CD4-positive, CD25-positive, alpha-beta regulatory T cell (primary cell): ENCODE data around the gene C3orf62. TPM values are rescaled to one million over a fixed set of nuclear protein-coding genes. Genes with fewer than 3 reads are reported as not detected.

ENCODE experiments used
- ATAC-seq, 2 donors: fragments of 150-1000 bp; cut with Tn5 transposase; one replicate each; pipeline ENCODE4 v1.10.0; 2021; ENCODE audit warnings: low read depth in 2 of 2, moderate number of reproducible peaks in 2 of 2, moderate library complexity in 1 of 2
- DNase-seq, 3 donors: peaks; one replicate each; pipeline versions ENCODE4 v3.0.0 to v3.0.0-alpha.2; 2012 to 2022; ENCODE audit warnings: mixed read lengths in 1 of 3
- H3K27ac ChIP-seq: one replicate; pipeline ENCODE4 v1.7.0; 2013; ENCODE audit warnings: mild to moderate bottlenecking, low read length; ENCODE audit not compliant: insufficient read depth, poor library complexity, severe bottlenecking
- H3K27me3 ChIP-seq: one replicate; pipeline ENCODE4 v1.7.0; 2013; ENCODE audit warnings: low read length; ENCODE audit not compliant: control insufficient read depth, insufficient read depth
- H3K36me3 ChIP-seq: one replicate; pipeline ENCODE4 v1.7.0; 2013; ENCODE audit warnings: mild to moderate bottlenecking, low read length, moderate library complexity; ENCODE audit not compliant: control insufficient read depth, insufficient read depth
- H3K4me1 ChIP-seq: 2 replicates; pipeline ENCODE4 v1.7.0; 2013; ENCODE audit warnings: mild to moderate bottlenecking, low read length; ENCODE audit not compliant: insufficient read depth, control insufficient read depth, poor library complexity, severe bottlenecking
- H3K4me3 ChIP-seq: one replicate; pipeline ENCODE4 v1.7.0; 2013; ENCODE audit warnings: low read depth, mild to moderate bottlenecking, low read length, moderate library complexity
- H3K9me3 ChIP-seq, 2 experiments: 1 replicate in 1 of 2; 2 replicates in 1 of 2; pipeline ENCODE4 v1.7.0; 2013; ENCODE audit warnings: low read length in 2 of 2, mild to moderate bottlenecking in 1 of 2, moderate library complexity in 1 of 2; ENCODE audit not compliant: control insufficient read depth in 2 of 2
- H3K27ac Mint-ChIP-seq, 3 donors: one replicate each; pipeline ENCODE4 v1.8.0; 2020 to 2022; ENCODE audit warnings: mild to moderate bottlenecking in 3 of 3, mixed read lengths in 3 of 3, moderate library complexity in 2 of 3
- H3K27me3 Mint-ChIP-seq: one replicate; pipeline ENCODE4 v1.8.0; 2022; ENCODE audit warnings: mild to moderate bottlenecking, mixed read lengths
- H3K36me3 Mint-ChIP-seq: one replicate; pipeline ENCODE4 v1.8.0; 2020; ENCODE audit warnings: mixed read lengths
- H3K4me1 Mint-ChIP-seq, 4 donors: one replicate each; pipeline ENCODE4 v1.8.0; 2020 to 2022; ENCODE audit warnings: mixed read lengths in 4 of 4, mild to moderate bottlenecking in 1 of 4
- H3K4me3 Mint-ChIP-seq, 4 donors: one replicate each; pipeline ENCODE4 v1.8.0; 2020 to 2022; ENCODE audit warnings: mild to moderate bottlenecking in 4 of 4, mixed read lengths in 4 of 4, moderate library complexity in 3 of 4
- H3K9me3 Mint-ChIP-seq, 7 donors: one replicate each; pipeline ENCODE4 v1.8.0; 2020 to 2022; ENCODE audit warnings: mixed read lengths in 7 of 7, mild to moderate bottlenecking in 3 of 7, moderate library complexity in 2 of 7
- polyA plus RNA-seq, 4 donors: library from polyadenylated mRNA; unstranded; fragments of 300-500 nt; fragmentation: Illumina TruSeq; gene quantifications; one replicate each; pipeline ENCODE4 v1.2.3, GENCODE V29; 2021
- total RNA-seq: library from RNA; stranded (reverse); gene quantifications from one replicate; pipeline ENCODE4 v1.2.3, GENCODE V29; 2022

C3orf62 gene
- total RNA-seq = 12.4 TPM
- 1 to 10 TPM in 1 of 4 donors, under 1 TPM in 3; 0.56 to 1.1 (median 0.75) TPM for polyA plus RNA-seq

DNA sequence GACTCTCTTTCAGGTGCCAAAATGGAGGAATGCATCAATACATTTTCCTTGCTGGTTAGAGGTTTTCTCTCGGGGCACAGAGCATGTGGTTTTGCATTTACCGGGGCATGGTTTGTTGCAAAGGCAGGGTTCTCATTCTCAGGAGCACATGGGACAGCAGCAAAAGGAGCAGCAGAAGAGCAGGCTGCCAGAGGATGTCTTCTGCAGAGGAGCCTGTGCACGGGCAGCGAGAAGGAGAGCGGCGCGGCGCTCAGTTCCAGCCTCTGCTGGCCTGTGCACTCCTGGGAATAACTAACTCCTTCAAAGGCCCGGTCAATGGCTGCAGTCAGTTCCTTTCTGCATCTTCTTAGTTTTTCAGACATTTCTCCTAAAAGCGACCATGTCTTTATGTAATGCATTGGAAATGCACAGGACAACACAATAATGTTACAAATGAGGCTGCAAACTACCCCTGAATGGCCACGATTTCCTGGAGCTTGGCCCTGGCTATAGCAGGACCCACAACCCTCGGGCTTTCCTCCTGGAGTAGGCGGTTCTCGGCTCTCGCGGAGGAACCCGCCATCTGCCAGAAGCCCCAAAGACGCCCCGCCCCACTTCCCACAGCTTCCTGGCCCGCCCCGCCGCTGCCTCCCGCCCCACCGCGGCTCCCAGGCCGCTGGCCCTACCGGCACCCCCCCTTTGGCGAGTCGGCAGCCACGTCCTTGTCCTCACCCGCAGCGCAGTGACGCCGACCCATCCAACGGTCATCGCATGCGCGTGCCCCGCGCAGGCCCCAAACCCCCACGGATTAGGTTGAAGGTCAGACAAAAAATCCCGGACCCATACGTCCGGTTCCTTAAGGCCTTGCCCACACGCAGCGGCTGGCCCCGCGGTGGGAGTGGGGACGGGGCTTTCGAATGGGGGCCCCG lies at the start of gene C3orf62:
Gene C3orf62, minus strand, starts transcription at position 758 of the 908 bp plus-strand sequence. Its CDS starts 360 bp downstream, at position 398.
- Mint-ChIP-seq H3K4me3 (peak within 1 kb of the TSS; percentile 78 to 90 (median 83)), H3K27me3 (no peaks in the 10 kb centered on the region), H3K9me3 (no peaks in the 10 kb centered on the region), H3K27ac (peak within 1 kb of the TSS; percentile 86 to 96 (median 90)), H3K4me1 (peaks cover 0 to 28% (median 19%) of the 10 kb centered on the region in 4 donors), H3K36me3 (peaks cover 8% of the 10 kb centered on the region)
- ATAC-seq (peak; percentile 79 to 85), DNase-seq (peak; percentile 57 to 78 (median 58))
- peak within 1 kb of the TSS; percentile 82 for H3K27ac ChIP-seq
- H3K4me3 ChIP-seq = peak within 1 kb of the TSS; percentile 82
- peaks cover 21% of the 10 kb centered on the region for H3K36me3 ChIP-seq
- no peaks in the 10 kb centered on the region for H3K9me3 ChIP-seq
- H3K4me1 ChIP-seq = peaks cover 14% of the 10 kb centered on the region
- no peaks in the 10 kb centered on the region for H3K27me3 ChIP-seq

DNA sequence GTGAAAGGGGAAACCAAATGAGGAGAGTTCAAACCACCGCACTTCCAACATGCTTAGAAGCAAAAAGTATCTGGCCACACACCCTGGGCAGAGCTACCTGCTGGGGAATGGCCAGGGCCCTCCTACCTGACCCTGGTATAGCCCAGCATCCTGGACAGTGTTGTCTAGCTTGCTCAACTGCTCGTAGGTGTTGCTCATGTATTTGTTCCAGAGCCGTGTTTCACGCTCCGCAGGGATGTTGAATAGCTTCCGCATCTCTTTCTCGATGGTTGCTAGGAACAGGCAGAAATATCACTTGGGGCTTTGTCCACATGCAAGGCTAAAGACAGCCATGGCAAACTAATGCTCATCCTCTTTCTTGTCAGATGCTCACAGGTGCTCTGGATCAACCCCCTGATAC lies 47.7 kb upstream of the C3orf62 start:
- H3K4me1 ChIP-seq = no peaks in the 10 kb centered on the region
- H3K9me3 ChIP-seq = no peaks in the 10 kb centered on the region
- no peaks in the 10 kb centered on the region for H3K27me3 Mint-ChIP-seq
- H3K4me3 Mint-ChIP-seq = no peak overlapping the region
- H3K36me3 ChIP-seq = peaks cover 84% of the 10 kb centered on the region
- no peak for DNase-seq
- no peaks in the 10 kb centered on the region for H3K9me3 Mint-ChIP-seq
- H3K4me3 ChIP-seq = no peak overlapping the region
- H3K27ac Mint-ChIP-seq = no peak overlapping the region
- peaks cover 53% of the 10 kb centered on the region for H3K36me3 Mint-ChIP-seq
- peaks cover 0 to 26% (median 6%) of the 10 kb centered on the region in 4 donors for H3K4me1 Mint-ChIP-seq
- no peaks in the 10 kb centered on the region for H3K27me3 ChIP-seq
- ATAC-seq = no peak
- no peak overlapping the region for H3K27ac ChIP-seq

DNA sequence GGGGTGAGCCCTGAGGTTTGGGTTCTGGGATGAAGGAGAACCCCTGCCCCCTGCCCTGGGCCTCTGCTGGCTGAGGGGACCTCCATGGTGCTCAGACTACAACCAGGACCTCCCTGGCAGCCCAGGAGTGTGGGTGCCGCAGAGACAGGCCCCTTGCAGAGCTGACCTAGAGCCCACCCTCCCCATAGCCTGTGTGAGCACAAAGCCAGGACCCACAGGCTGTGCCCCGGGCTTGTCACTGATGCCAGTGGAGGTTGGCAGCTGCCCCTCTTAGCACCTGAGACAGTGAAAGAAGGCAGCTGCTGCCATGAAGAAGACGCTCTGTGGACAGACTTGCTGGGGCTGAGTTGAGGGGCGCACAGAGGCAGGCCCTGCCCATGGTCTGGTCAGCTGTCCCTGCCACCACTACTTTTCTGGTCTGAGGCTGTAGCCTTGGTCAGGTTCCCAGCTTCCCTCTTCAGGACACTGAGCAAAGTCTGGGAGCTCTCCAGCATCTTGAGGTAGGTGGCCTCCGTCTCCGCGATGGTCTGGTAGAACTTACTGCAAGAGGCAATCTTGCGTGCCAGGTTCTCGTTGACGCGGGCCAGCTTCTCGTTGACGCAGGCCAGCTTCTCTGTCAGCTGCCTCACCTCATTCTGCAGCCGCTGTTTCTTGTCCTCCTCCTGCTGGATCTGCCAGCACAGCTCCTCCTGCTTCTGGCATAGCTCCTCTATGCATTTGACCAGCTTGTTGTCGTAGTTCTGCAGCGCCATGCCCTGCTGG lies 39.8 kb upstream of the C3orf62 start:
- H3K27ac Mint-ChIP-seq = peak overlapping the region in 1 of 3 donors; percentile 20
- H3K4me1 ChIP-seq = no peaks in the 10 kb centered on the region
- H3K4me1 Mint-ChIP-seq = peaks cover 0 to 10% (median 2%) of the 10 kb centered on the region in 4 donors
- ATAC-seq = no peak
- no peaks in the 10 kb centered on the region for H3K9me3 Mint-ChIP-seq
- DNase-seq = no peak
- H3K27me3 ChIP-seq = no peaks in the 10 kb centered on the region
- peaks cover 19% of the 10 kb centered on the region for H3K36me3 Mint-ChIP-seq
- H3K27me3 Mint-ChIP-seq = no peaks in the 10 kb centered on the region
- peaks cover 58% of the 10 kb centered on the region for H3K36me3 ChIP-seq
- H3K4me3 ChIP-seq = no peak overlapping the region
- no peak overlapping the region for H3K4me3 Mint-ChIP-seq
- no peak overlapping the region for H3K27ac ChIP-seq
- no peaks in the 10 kb centered on the region for H3K9me3 ChIP-seq

DNA sequence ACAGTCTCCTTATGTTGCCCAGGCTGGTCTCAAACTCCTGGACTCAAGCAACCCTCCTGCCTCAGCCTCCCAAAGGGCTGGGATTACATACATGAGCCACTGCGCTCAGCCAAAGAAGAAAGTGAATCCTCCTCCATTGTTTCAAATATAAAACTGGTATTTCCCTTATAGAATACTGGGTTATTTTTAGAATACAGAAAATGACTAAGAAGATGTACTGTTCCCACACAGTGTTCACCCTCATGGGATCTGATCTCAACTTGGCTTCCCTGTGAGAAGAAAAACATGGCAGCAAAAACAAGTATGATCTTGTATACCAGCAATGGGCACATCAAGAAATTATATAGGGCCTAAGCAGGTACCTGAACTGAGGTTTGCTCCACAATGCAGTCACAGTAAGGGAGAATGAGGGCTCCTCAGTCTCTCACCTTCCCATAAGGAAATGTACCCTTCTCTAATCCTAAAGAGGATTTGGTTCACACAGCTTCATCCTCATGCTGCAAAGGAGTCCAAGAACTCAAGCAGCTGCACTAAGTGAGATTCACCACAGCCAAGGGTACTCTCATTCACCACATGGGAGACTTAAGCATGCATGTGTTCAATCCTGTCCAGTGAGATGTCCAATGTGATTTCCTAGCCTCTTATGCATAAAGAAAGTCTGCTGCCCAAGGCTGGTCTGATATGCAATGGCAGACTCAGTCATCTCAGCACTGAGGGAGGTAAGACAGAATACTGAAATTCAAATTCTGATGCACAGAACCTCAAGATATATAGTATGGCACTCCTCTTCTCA lies 37.1 kb upstream of the C3orf62 start:
- H3K27me3 ChIP-seq = no peaks in the 10 kb centered on the region
- no peak overlapping the region for H3K4me3 Mint-ChIP-seq
- H3K27ac ChIP-seq = no peak overlapping the region
- H3K27ac Mint-ChIP-seq = no peak overlapping the region
- no peaks in the 10 kb centered on the region for H3K9me3 Mint-ChIP-seq
- no peak overlapping the region for H3K4me3 ChIP-seq
- H3K36me3 Mint-ChIP-seq = peaks cover 20% of the 10 kb centered on the region
- no peaks in the 10 kb centered on the region for H3K27me3 Mint-ChIP-seq
- no peaks in the 10 kb centered on the region for H3K9me3 ChIP-seq
- H3K4me1 ChIP-seq = no peaks in the 10 kb centered on the region
- H3K4me1 Mint-ChIP-seq = peaks cover 0 to 6% (median 5%) of the 10 kb centered on the region in 4 donors
- ATAC-seq (no peak), DNase-seq (no peak)
- H3K36me3 ChIP-seq = peaks cover 58% of the 10 kb centered on the region

DNA sequence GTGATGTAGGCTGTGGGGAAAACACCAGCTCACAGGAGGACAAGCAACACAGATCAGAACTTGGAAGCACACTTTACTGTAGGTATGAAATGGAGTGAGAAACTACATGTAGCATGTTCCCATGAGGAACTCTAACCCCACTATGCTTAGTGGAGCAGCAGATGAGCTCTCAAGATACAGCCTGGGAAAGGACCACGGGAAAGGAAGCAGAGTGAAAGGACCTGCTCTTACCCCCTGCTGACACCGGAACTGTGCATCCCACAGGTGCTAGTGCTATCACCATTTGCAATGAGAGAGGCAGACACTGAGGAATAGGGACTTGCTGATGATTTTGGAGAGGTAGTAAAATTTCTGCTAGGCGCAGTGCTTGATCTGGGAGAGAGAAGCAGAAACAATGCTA lies 34.3 kb upstream of the C3orf62 start:
- peaks cover 30% of the 10 kb centered on the region for H3K36me3 Mint-ChIP-seq
- no peak overlapping the region for H3K27ac Mint-ChIP-seq
- H3K4me1 Mint-ChIP-seq = peaks cover 0 to 8% (median 6%) of the 10 kb centered on the region in 4 donors

DNA sequence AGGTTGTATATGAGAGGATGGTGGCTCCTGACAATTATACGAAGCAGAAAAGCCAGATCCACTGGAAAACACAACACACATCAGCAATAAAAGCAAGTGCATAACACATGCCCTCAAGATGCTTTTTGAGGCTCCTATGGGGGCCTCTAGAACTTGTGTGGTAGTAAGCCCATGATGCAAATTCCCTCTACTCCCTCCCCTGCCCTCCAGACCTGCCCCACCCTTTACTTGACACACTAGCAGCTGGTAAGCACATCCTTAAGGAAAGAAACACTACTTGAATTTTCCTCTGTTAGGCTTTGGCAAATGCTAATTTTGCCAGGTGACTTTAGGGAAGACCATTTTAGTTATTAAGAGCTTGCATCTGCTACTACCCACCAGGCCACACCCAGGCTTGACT lies 33.6 kb upstream of the C3orf62 start:
- no peak for ATAC-seq
- Mint-ChIP-seq H3K27me3 (no peaks in the 10 kb centered on the region), H3K4me1 (peaks cover 0 to 8% (median 5%) of the 10 kb centered on the region in 4 donors), H3K9me3 (no peaks in the 10 kb centered on the region), H3K4me3 (no peak overlapping the region), H3K27ac (peak overlapping the region in 1 of 3 donors; percentile 73), H3K36me3 (peaks cover 31% of the 10 kb centered on the region)
- H3K4me3 ChIP-seq = no peak overlapping the region
- no peaks in the 10 kb centered on the region for H3K27me3 ChIP-seq
- DNase-seq = no peak
- peaks cover 56% of the 10 kb centered on the region for H3K36me3 ChIP-seq
- H3K27ac ChIP-seq = no peak overlapping the region
- no peaks in the 10 kb centered on the region for H3K9me3 ChIP-seq
- H3K4me1 ChIP-seq = no peaks in the 10 kb centered on the region

More for the DNA sequence above, 34.3 kb upstream of the C3orf62 start:
- no peaks in the 10 kb centered on the region for H3K9me3 ChIP-seq
- H3K4me3 ChIP-seq = no peak overlapping the region
- no peaks in the 10 kb centered on the region for H3K4me1 ChIP-seq
- ATAC-seq (no peak), DNase-seq (no peak)
- peaks cover 56% of the 10 kb centered on the region for H3K36me3 ChIP-seq
- no peaks in the 10 kb centered on the region for H3K27me3 ChIP-seq
- Mint-ChIP-seq H3K27me3 (no peaks in the 10 kb centered on the region), H3K4me3 (no peak overlapping the region), H3K9me3 (no peaks in the 10 kb centered on the region)
- no peak overlapping the region for H3K27ac ChIP-seq

DNA sequence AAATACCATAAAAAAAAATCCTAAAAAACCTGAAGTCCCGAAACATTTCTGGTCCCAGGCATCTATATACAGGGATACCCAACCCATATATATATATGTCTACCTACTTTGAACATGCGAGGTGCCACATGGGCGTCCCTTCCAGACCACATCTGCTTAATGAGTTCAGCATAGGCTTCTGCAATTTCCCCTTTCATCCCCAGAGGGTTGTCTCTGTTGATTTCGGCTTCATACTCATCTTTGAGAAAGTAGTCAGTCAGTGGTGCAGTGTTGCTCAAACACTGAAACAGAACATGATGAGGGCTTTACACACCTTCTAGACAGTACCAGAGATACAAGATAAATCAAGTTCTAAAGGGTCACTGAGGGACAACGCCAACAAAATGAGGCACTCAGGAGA lies 28.6 kb upstream of the C3orf62 start:
- DNase-seq = no peak
- H3K9me3 ChIP-seq = no peaks in the 10 kb centered on the region
- Mint-ChIP-seq H3K27ac (no peak overlapping the region), H3K27me3 (no peaks in the 10 kb centered on the region), H3K9me3 (no peaks in the 10 kb centered on the region), H3K4me3 (no peak overlapping the region), H3K36me3 (peaks cover 40% of the 10 kb centered on the region), H3K4me1 (peaks cover 0 to 16% (median 7%) of the 10 kb centered on the region in 4 donors)
- H3K36me3 ChIP-seq = peaks cover 68% of the 10 kb centered on the region
- no peak overlapping the region for H3K4me3 ChIP-seq
- H3K4me1 ChIP-seq = no peaks in the 10 kb centered on the region
- H3K27me3 ChIP-seq = no peaks in the 10 kb centered on the region
- ATAC-seq = no peak
- H3K27ac ChIP-seq = no peak overlapping the region
